GM18909 (cell line): ENCODE measurements around the gene IL1R2.

Source experiments
- ATAC-seq: cut with Tn5 transposase; IDR thresholded peaks from one replicate; pipeline ENCODE4 v1.9.1; 2021; ENCODE audit warnings: mild to moderate bottlenecking; ENCODE audit not compliant: unreplicated experiment, poor library complexity

IL1R2 gene

GRCh38 chr2:101991721-101992145 lies at the start of gene IL1R2:
IL1R2 (plus strand) TSS chr2:101991960; CDS start chr2:102008576, 16,616 bp downstream.
- no peak for ATAC-seq

GRCh38 chr2:101942851-101943250 lies 48.9 kb upstream of the IL1R2 start:
- no peak for ATAC-seq

GRCh38 chr2:101946372-101947039 lies 45.3 kb upstream of the IL1R2 start:
- ATAC-seq, result no peak

GRCh38 chr2:101947374-101947773 lies 44.4 kb upstream of the IL1R2 start:
- no peak for ATAC-seq

- ATAC-seq, result no peak
These were observed 43.1 kb upstream of the IL1R2 start for GRCh38 chr2:101948625-101949155.

- ATAC-seq, result no peak
These were observed 42.5 kb upstream of the IL1R2 start for GRCh38 chr2:101949304-101949703.

- no peak for ATAC-seq
These were observed 40.5 kb upstream of the IL1R2 start for GRCh38 chr2:101951296-101951695.

- ATAC-seq, result no peak
These were observed 39.2 kb upstream of the IL1R2 start for GRCh38 chr2:101952551-101952950.

- ATAC-seq, result no peak
These were observed 35.0 kb upstream of the IL1R2 start for GRCh38 chr2:101956465-101957438.

- ATAC-seq, result no peak
These were observed 33.7 kb upstream of the IL1R2 start for GRCh38 chr2:101958061-101958460.

- no peak for ATAC-seq
These were observed 30.9 kb upstream of the IL1R2 start for GRCh38 chr2:101960819-101961337.

GRCh38 chr2:101961338-101962191 lies 30.2 kb upstream of the IL1R2 start:
- ATAC-seq, result no peak

- ATAC-seq, result no peak
These were observed 29.5 kb upstream of the IL1R2 start for GRCh38 chr2:101962309-101962708.

GRCh38 chr2:101963198-101963597 lies 28.6 kb upstream of the IL1R2 start:
- no peak for ATAC-seq

- no peak for ATAC-seq
These were observed 23.8 kb upstream of the IL1R2 start for GRCh38 chr2:101967826-101968513.

- no peak for ATAC-seq
These were observed 22.0 kb upstream of the IL1R2 start for GRCh38 chr2:101969723-101970122.

GRCh38 chr2:101970901-101971300 lies 20.9 kb upstream of the IL1R2 start:
- ATAC-seq, result no peak

- no peak for ATAC-seq
These were observed 19.9 kb upstream of the IL1R2 start for GRCh38 chr2:101971836-101972235.

- no peak for ATAC-seq
These were observed 18.9 kb upstream of the IL1R2 start for GRCh38 chr2:101972621-101973434.
